NT2/D1 (cell line): ENCODE measurements around the gene DHX57.

Experiments used
- SUZ12 ChIP-seq: IDR thresholded peaks from 2 replicates; pipeline ENCODE4 v1.6.1; 2011; ENCODE audit not compliant: insufficient read length, insufficient read depth; ENCODE audit errors: extremely low read depth
- YY1 ChIP-seq: IDR thresholded peaks from 2 replicates; pipeline ENCODE4 v1.6.1; 2011; ENCODE audit not compliant: insufficient read length, insufficient read depth
- ZNF274 ChIP-seq: IDR thresholded peaks from 2 replicates; pipeline ENCODE4 v1.6.1; 2011; ENCODE audit warnings: mild to moderate bottlenecking, low read depth, low read length

- TF ChIP-seq ZNF274 (no peak), SUZ12 (no peak), YY1 (no peak)
These were observed 110.6 kb downstream of the DHX57 start for GRCh38 chr2:38765149-38765548.
